Stimulated activated effector memory CD8-positive, alpha-beta T cell treated with anti-CD3 and anti-CD28 coated beads, Interleukin-12 subunit alpha, Interleukin-12 subunit beta, amount 100 ng/mL, for 72 hours (primary cell): ENCODE results near the gene TMEM45B.

ENCODE experiments used
- ATAC-seq: fragments of 150-1000 bp; cut with Tn5 transposase; 2 replicates; pipeline ENCODE4 v1.10.0; 2021
- DNase-seq, 2 donors: peaks; one replicate each; pipeline ENCODE4 v3.0.0; 2021 to 2022; ENCODE audit warnings: low spot score in 2 of 2
- H3K27ac Mint-ChIP-seq: one replicate; pipeline ENCODE4 v1.8.0; 2022; ENCODE audit warnings: mild to moderate bottlenecking, mixed read lengths
- H3K36me3 Mint-ChIP-seq: one replicate; pipeline ENCODE4 v1.8.0; 2022; ENCODE audit warnings: mild to moderate bottlenecking, mixed read lengths
- H3K4me1 Mint-ChIP-seq: one replicate; pipeline ENCODE4 v1.8.0; 2022; ENCODE audit warnings: mixed read lengths
- H3K4me3 Mint-ChIP-seq: one replicate; pipeline ENCODE4 v1.8.0; 2022; ENCODE audit warnings: mild to moderate bottlenecking, mixed read lengths
- H3K9me3 Mint-ChIP-seq: one replicate; pipeline ENCODE4 v1.8.0; 2022; ENCODE audit warnings: mixed read lengths

TMEM45B gene

GRCh38 chr11:129896062-129896461 lies 80.4 kb downstream of the TMEM45B start:
- peaks cover 23% of the 10 kb centered on the region for H3K36me3 Mint-ChIP-seq
- peak overlapping the region; percentile 85 for H3K27ac Mint-ChIP-seq
- no peak for ATAC-seq
- no peak for DNase-seq
- H3K4me3 Mint-ChIP-seq, result peak overlapping the region; percentile 80
- H3K9me3 Mint-ChIP-seq, result no peaks in the 10 kb centered on the region
- peaks cover 22% of the 10 kb centered on the region for H3K4me1 Mint-ChIP-seq

- DNase-seq, result no peak
- no peaks in the 10 kb centered on the region for H3K9me3 Mint-ChIP-seq
- no peak for ATAC-seq
- no peak overlapping the region for H3K27ac Mint-ChIP-seq
- no peak overlapping the region for H3K4me3 Mint-ChIP-seq
- H3K36me3 Mint-ChIP-seq, result peaks cover 63% of the 10 kb centered on the region
- H3K4me1 Mint-ChIP-seq, result no peaks in the 10 kb centered on the region
Observed at GRCh38 chr11:129905402-129905801, 89.8 kb downstream of the TMEM45B start.
